Activated T-helper 17 cell treated with anti-CD3 and anti-CD28 coated beads, Interleukin-2, amount 50 U/mL, for 72 hours (primary cell): Measurements from ENCODE around the gene NAALADL2. TPM values are rescaled to one million over a fixed set of nuclear protein-coding genes. Genes with fewer than 3 reads are reported as not detected.

Experiments used
- ATAC-seq: fragments of 150-1000 bp; cut with Tn5 transposase; replicated peaks from 2 replicates; pipeline ENCODE4 v1.10.0; 2021; ENCODE audit warnings: mild to moderate bottlenecking, moderate library complexity
- H3K27ac Mint-ChIP-seq: one replicate; pipeline ENCODE4 v1.8.0; 2022; ENCODE audit warnings: mixed read lengths
- H3K27me3 Mint-ChIP-seq: one replicate; pipeline ENCODE4 v1.8.0; 2022; ENCODE audit warnings: mixed read lengths
- H3K36me3 Mint-ChIP-seq: one replicate; pipeline ENCODE4 v1.8.0; 2022; ENCODE audit warnings: low read depth, mild to moderate bottlenecking, mixed read lengths
- H3K4me1 Mint-ChIP-seq: one replicate; pipeline ENCODE4 v1.8.0; 2022; ENCODE audit warnings: mixed read lengths
- H3K4me3 Mint-ChIP-seq: one replicate; pipeline ENCODE4 v1.8.0; 2022; ENCODE audit warnings: mild to moderate bottlenecking, mixed read lengths
- H3K9me3 Mint-ChIP-seq: one replicate; pipeline ENCODE4 v1.8.0; 2022; ENCODE audit warnings: mixed read lengths
- total RNA-seq, 2 donors: library from RNA; stranded (reverse); gene quantifications; one replicate each; pipeline ENCODE4 v1.2.3, GENCODE V29; 2022

Gene NAALADL2
- total RNA-seq, 2 donors from 2014 or later, result not detected

DNA sequence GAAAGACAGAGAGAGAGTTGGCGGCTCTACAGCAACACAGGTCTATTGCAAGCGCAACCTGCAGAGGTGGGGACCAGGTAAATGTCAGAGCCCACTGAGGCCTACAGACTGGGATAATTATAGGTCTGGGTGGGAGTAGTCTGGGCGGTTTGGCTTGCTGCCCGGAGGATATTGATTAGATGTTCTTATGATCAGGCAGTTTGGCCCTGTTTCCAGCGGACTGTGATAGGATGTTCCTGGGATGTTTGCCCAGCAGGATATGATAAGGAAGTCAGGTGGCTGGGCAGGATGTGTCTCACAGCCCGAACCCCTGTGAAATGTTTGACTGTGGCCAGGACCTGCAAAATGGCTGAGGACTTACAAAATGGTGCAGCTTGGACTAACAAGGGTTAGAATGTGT is 364.9 kb downstream of the NAALADL2 start:
- Mint-ChIP-seq H3K27ac (no peak overlapping the region), H3K4me3 (no peak overlapping the region), H3K36me3 (no peaks in the 10 kb centered on the region), H3K4me1 (no peaks in the 10 kb centered on the region), H3K27me3 (no peaks in the 10 kb centered on the region), H3K9me3 (no peaks in the 10 kb centered on the region)
- no peak for ATAC-seq

DNA sequence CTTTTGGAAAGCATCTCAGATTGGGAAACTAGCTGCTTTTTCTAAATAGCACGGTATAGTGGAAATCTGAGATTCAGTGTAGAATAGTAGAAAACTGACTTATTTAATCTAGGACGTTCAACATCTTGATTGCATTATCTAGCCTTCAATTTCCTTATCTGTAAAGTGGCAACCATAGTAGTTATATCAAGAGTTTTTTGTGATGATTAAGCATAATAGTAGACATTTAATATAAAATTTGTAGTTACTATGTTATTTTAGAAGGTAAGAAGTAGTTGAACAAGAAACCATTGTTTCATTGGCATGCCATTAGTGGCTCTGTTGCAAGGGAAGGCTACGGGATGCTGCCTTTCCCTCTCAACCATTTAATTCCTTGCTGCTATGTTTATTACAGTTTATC is 367.3 kb downstream of the NAALADL2 start:
- Mint-ChIP-seq H3K4me1 (no peaks in the 10 kb centered on the region), H3K27me3 (no peaks in the 10 kb centered on the region), H3K9me3 (no peaks in the 10 kb centered on the region), H3K4me3 (no peak overlapping the region), H3K27ac (no peak overlapping the region), H3K36me3 (no peaks in the 10 kb centered on the region)
- no peak for ATAC-seq

DNA sequence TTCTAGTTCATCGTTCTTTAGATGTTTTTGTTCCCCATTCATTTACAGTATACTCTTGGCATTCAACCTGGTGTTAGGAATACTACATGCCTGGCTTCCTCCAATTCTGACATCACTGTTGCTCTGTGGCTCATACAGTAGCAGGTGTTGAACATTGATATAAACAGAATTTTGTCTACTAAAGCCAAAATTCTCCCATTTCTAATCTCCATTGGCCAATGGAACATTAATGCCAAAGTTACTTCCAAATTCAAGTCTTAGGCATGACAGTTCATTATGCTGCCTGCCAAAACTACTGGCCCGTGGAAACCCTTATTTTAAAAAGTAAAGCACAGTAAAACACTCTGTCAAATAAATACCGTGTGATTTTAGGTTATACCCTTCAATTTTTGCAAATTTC is 368.0 kb downstream of the NAALADL2 start:
- no peak overlapping the region for H3K27ac Mint-ChIP-seq
- H3K9me3 Mint-ChIP-seq, result no peaks in the 10 kb centered on the region
- ATAC-seq, result no peak
- no peak overlapping the region for H3K4me3 Mint-ChIP-seq
- H3K4me1 Mint-ChIP-seq, result no peaks in the 10 kb centered on the region
- no peaks in the 10 kb centered on the region for H3K27me3 Mint-ChIP-seq
- H3K36me3 Mint-ChIP-seq, result no peaks in the 10 kb centered on the region

DNA sequence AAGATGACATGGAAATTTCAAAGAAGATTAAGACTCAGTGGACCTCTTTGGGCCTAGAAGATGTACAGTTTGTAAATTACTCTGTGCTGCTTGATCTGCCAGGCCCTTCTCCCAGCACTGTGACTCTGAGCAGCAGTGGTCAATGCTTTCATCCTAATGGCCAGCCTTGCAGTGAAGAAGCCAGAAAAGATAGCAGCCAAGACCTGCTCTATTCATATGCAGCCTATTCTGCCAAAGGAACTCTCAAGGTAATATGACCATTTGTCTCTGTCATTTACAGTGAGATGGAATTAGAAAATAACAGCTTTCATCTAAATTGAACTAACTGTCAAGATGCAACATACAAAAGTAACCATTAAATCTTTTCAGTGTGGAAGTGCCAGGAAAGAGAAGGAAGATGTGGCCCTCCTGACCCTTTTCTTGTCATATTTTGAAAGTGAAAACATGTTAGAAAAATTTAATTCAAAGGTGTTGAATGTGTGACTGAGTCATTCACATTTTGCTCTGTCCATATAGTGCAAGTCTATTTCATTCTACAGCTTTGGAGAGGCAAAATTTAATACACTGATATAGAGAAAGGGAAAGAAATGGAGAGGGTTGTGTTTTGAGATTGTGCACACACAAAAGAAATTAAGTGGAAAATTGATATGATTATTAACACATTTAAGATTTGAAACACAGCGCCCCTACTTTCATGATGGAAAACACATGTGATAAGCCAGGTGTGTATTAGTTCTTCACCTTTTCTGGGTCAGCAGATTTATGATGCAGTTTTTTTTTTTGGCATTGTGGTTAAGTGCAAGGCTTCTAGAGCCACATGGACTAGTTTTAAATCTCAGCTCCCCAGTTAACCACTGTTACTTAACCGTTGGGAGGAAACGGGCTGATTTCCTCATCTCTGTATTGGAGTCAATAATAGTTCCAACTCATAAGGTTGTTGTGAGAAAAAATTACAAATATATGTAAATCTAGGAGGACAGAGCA is 375.1 kb downstream of the NAALADL2 start:
- no peak overlapping the region for H3K4me3 Mint-ChIP-seq
- H3K9me3 Mint-ChIP-seq, result no peaks in the 10 kb centered on the region
- no peaks in the 10 kb centered on the region for H3K27me3 Mint-ChIP-seq
- no peak for ATAC-seq
- H3K36me3 Mint-ChIP-seq, result no peaks in the 10 kb centered on the region
- no peak overlapping the region for H3K27ac Mint-ChIP-seq
- H3K4me1 Mint-ChIP-seq, result no peaks in the 10 kb centered on the region

DNA sequence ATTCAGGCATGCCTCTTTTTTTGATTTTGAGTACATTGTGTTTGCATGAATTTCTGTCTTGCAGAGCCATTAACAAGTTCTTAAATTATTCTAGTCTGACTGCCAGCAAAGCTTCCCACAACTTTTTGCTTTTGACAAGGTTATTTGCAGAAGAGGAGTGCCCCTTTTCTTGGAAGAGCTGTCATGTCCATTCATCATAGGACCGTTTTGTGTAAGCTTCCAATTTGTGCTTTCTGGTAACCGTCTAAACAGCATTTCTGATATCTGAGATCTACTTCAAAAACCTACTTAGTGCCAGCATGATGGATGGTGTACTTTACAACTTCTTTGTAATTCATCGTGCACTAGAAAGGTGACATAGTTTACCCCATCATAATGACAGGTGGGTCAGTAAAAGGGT is 379.7 kb downstream of the NAALADL2 start:
- H3K27ac Mint-ChIP-seq, result no peak overlapping the region
- no peaks in the 10 kb centered on the region for H3K36me3 Mint-ChIP-seq
- no peaks in the 10 kb centered on the region for H3K9me3 Mint-ChIP-seq
- no peaks in the 10 kb centered on the region for H3K4me1 Mint-ChIP-seq
- H3K4me3 Mint-ChIP-seq, result no peak overlapping the region
- no peak for ATAC-seq
- H3K27me3 Mint-ChIP-seq, result no peaks in the 10 kb centered on the region

DNA sequence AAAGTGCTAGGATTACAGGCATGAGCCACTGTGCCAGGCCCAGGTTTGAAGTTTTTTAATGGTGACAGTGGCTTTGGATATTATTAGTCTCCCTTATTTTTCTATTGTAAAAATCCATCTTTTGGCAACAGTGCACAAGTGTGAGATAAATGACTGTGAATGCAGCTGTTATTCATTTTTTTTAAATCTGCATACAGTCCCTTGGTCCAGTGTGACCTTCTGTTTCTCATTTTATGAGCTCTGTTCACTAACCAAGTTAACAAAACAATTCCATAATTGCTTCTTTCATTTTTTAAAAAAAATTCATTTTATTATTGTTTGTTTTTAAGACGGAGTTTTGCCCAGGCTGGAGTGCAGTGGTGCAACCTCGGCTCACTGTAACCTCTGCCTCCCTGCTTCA is 381.8 kb downstream of the NAALADL2 start:
- Mint-ChIP-seq H3K9me3 (peaks cover 4% of the 10 kb centered on the region), H3K4me3 (no peak overlapping the region), H3K4me1 (no peaks in the 10 kb centered on the region), H3K27ac (no peak overlapping the region), H3K36me3 (no peaks in the 10 kb centered on the region), H3K27me3 (no peaks in the 10 kb centered on the region)
- no peak for ATAC-seq

DNA sequence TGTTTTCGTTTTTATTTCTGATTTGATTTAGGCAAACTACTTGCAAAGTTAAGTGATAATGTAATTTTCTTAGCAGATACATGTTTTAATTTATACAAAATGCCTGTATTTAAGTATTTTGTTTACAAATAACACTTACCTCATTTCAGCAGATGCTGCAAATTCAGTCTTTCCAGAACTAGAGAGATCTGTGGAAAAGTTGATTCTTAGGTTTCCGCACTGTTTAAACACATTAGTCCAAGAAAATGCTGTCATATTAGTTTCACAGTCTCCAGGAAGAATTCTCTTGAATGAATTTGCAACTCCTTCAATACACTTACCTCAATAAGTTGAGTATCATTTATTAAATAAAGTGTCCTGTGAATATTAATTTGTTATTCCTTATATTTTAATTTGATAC is 383.1 kb downstream of the NAALADL2 start:
- no peaks in the 10 kb centered on the region for H3K4me1 Mint-ChIP-seq
- H3K27ac Mint-ChIP-seq, result no peak overlapping the region
- H3K4me3 Mint-ChIP-seq, result no peak overlapping the region
- H3K27me3 Mint-ChIP-seq, result no peaks in the 10 kb centered on the region
- no peak for ATAC-seq
- no peaks in the 10 kb centered on the region for H3K36me3 Mint-ChIP-seq
- H3K9me3 Mint-ChIP-seq, result peaks cover 4% of the 10 kb centered on the region

DNA sequence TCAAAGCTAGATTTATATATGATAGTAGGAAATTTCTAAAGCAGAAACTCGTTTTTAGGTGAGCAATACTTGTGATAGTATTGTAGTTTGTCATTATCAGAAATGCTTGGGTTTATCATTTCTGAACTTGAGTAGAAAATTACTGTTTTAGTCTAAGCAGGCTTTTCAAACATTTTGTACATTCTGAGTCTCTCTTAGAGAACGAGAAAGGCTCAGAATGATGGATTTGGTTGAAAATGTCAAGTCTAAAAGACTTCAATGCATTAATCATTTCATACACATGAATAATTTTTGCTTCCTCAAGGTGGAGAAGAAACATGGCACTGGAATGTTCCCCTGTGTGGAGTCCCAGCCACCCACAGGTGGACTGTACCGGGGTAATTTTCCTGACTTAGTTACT is 387.1 kb downstream of the NAALADL2 start:
- no peaks in the 10 kb centered on the region for H3K27me3 Mint-ChIP-seq
- H3K9me3 Mint-ChIP-seq, result peaks cover 8% of the 10 kb centered on the region
- no peaks in the 10 kb centered on the region for H3K36me3 Mint-ChIP-seq
- no peak overlapping the region for H3K4me3 Mint-ChIP-seq
- no peaks in the 10 kb centered on the region for H3K4me1 Mint-ChIP-seq
- no peak for ATAC-seq
- H3K27ac Mint-ChIP-seq, result no peak overlapping the region

DNA sequence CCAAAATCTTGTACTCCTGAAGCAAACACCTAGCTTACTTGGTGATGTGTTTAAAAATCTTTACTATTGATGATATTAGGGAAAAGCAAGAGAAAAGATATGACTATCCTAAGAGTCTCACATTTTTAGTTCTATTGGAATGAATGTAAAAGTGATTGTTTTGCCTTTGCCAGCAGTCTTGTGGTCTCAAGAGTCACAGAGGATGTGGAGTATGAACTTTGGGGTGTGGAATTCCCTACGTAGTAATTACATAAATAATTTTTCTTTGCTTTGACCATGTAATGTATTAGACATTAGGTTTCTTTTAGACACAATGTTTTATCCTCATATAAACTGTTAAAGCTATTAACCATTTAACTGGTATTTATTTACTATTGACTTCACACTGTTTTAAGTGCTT is 387.6 kb downstream of the NAALADL2 start:
- Mint-ChIP-seq H3K4me1 (no peaks in the 10 kb centered on the region), H3K4me3 (no peak overlapping the region)

DNA sequence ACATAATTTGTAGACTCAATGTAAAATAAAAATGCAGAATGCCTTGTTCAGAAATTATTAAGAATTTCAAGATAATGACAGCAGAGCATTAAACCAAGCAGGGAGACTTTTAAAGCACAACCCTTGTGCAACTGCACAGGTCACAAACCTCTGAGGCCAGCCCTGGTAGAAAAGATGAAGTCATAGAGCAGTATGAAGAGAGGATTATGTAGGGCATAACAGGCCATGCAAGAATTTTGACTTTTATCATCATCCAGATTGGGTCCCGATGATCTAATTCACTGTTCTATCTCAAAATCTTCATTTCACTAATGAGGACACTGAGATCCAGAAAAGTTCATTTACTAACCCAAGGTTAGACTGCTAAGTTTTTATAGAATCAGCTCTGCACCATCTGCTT is 388.5 kb downstream of the NAALADL2 start:
- no peaks in the 10 kb centered on the region for H3K4me1 Mint-ChIP-seq
- H3K4me3 Mint-ChIP-seq, result no peak overlapping the region
- H3K36me3 Mint-ChIP-seq, result no peaks in the 10 kb centered on the region
- peaks cover 12% of the 10 kb centered on the region for H3K9me3 Mint-ChIP-seq
- no peak for ATAC-seq
- H3K27me3 Mint-ChIP-seq, result no peaks in the 10 kb centered on the region
- H3K27ac Mint-ChIP-seq, result no peak overlapping the region

More for the DNA sequence above, 387.6 kb downstream of the NAALADL2 start:
- ATAC-seq, result no peak
- Mint-ChIP-seq H3K36me3 (no peaks in the 10 kb centered on the region), H3K27me3 (no peaks in the 10 kb centered on the region), H3K27ac (no peak overlapping the region), H3K9me3 (peaks cover 8% of the 10 kb centered on the region)

DNA sequence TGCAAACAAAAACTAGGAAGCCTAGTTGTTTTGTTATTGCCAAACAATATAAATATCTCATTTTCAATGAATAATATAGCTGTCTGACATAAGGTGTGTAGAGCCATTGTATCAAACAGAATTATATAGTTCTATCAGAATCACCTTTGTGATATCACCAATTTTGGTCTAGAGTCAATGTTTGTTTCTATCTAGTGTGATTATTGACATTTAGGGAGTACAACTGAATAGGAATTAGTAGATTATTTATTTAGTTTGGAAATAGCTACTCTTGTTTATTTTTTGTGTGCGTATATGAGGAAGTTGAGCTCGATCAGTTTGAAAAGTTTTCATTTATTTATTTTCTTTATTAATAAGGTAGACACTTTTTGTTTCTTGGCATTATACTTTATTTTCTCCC is 389.7 kb downstream of the NAALADL2 start:
- Mint-ChIP-seq H3K27me3 (no peaks in the 10 kb centered on the region), H3K4me3 (no peak overlapping the region), H3K27ac (no peak overlapping the region), H3K4me1 (no peaks in the 10 kb centered on the region), H3K36me3 (no peaks in the 10 kb centered on the region), H3K9me3 (peaks cover 13% of the 10 kb centered on the region)
- no peak for ATAC-seq

DNA sequence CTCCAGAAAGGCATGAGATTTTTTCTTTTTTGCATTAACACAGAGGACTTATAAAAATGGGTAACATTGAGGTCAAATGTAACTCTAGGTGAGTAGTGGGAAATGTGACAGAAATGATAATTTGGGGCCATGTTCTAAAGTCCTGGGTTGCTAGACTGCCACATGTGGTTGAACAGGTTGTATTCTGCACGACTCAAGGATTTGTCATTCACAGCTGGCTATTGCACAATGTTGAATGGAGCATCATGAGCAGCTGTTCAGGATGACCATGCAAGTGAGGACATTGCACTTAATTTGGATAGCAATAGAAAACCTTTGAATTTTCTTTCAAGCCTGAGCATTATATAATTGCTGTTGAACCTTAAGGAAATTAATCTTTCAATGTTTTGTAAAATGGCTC is 396.6 kb downstream of the NAALADL2 start:
- H3K4me1 Mint-ChIP-seq, result no peaks in the 10 kb centered on the region
- H3K36me3 Mint-ChIP-seq, result no peaks in the 10 kb centered on the region
- no peak for ATAC-seq

DNA sequence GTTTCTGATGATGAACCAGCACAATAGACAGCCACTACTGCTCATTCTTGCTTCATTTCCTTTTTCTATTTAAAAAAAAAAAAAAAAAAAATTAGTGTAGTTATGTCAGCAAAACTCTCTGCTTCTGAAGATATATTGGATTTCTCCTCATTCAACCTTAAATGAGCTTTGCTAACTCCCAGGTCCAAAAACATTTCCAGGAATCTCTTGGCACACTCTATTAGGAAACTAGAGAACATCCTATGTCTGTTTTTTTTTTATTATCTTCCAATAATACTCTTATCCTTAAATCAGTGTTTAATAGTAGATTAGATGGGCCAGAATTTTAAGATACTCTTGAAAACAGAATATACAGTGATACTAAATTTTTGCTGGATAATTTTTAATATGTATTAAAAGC is 398.0 kb downstream of the NAALADL2 start:
- Mint-ChIP-seq H3K27me3 (no peaks in the 10 kb centered on the region), H3K36me3 (no peaks in the 10 kb centered on the region), H3K4me1 (no peaks in the 10 kb centered on the region), H3K9me3 (peaks cover 8% of the 10 kb centered on the region), H3K27ac (no peak overlapping the region), H3K4me3 (no peak overlapping the region)
- ATAC-seq, result no peak

More for the DNA sequence above, 396.6 kb downstream of the NAALADL2 start:
- no peak overlapping the region for H3K27ac Mint-ChIP-seq
- H3K27me3 Mint-ChIP-seq, result no peaks in the 10 kb centered on the region
- H3K4me3 Mint-ChIP-seq, result no peak overlapping the region
- peaks cover 8% of the 10 kb centered on the region for H3K9me3 Mint-ChIP-seq

DNA sequence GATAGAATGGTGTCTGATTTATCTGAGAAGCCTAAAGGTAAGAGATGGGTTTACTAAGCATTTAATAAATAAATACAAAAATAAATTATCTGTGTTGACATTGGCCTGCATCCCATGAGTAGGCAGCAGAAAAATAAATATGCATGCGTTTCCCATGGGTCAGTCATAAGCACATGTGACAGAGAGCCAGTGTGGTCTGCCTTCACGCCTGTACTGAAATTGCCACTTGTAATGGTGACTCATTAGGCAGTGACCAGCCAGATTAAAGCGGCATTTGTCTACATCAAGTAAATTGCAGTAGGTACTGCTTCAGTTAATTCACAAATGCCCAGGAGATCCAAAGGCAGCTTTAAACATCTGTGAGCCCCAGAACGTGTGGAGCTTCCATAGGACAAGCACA is 399.6 kb downstream of the NAALADL2 start:
- Mint-ChIP-seq H3K27me3 (no peaks in the 10 kb centered on the region), H3K36me3 (no peaks in the 10 kb centered on the region), H3K27ac (no peak overlapping the region), H3K4me1 (no peaks in the 10 kb centered on the region), H3K9me3 (peaks cover 3% of the 10 kb centered on the region), H3K4me3 (no peak overlapping the region)
- no peak for ATAC-seq

DNA sequence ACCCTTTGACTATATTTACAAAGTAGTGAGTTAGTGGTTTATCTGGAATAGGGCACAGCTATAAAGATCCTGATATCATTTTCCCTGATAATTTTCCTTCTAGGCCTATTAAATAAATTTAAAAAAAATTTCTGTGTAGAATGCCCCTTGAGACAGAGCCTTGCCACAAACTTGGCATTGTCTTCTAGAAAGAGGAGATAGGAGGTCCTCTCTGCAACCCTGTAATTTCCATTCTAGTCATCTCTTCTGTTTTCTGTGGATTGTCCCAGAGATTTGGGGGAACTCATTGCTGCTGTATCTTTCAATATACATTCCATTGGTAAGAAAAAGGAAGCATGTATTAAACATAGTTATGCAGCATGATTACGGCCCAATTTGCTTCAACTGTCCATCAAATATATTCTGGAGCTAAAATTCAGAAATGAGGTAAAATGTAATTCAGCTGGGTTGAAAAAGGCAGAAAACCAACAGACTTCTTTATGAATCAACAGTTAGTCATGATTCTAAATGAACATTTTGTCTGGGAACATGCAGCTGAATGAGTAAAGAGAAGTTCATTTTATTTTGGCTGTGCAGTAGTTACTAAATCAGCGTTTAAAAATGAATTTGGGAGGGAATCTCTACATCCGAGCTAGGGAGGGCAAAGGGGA is 401.1 kb downstream of the NAALADL2 start:
- no peak for ATAC-seq
- Mint-ChIP-seq H3K4me1 (no peaks in the 10 kb centered on the region), H3K27me3 (no peaks in the 10 kb centered on the region), H3K4me3 (no peak overlapping the region), H3K9me3 (peaks cover 3% of the 10 kb centered on the region), H3K36me3 (no peaks in the 10 kb centered on the region), H3K27ac (no peak overlapping the region)
